Fibroblast of peridontal ligament (primary cell): ENCODE measurements around the gene CALCA.
A peak's percentile ranks its signal among the peaks of the same experiment; 100 is the strongest.
"Not testable (repeated sequence)": the region's sequence is repeated elsewhere in the genome, so short reads cannot be mapped to it uniquely, and the experiment has no call there.

Source experiments
- DNase-seq: peaks from one replicate; pipeline ENCODE4 v3.0.0-alpha.2; 2010; ENCODE audit errors: extremely low read depth

CALCA gene

GRCh38 chr11:14971865-14972580 lies at the start of gene CALCA:
Gene CALCA, minus strand, starts transcription at chr11:14972351. Its CDS starts 1,159 bp downstream, at chr11:14971192.
- DNase-seq: no peak

GRCh38 chr11:15016200-15016599 lies 44.0 kb upstream of the CALCA start:
- DNase-seq: no peak

GRCh38 chr11:15011776-15012345 lies 39.7 kb upstream of the CALCA start:
- no peak for DNase-seq

GRCh38 chr11:15010865-15011264 lies 38.7 kb upstream of the CALCA start:
- no peak for DNase-seq

GRCh38 chr11:15006139-15006759 lies 34.1 kb upstream of the CALCA start:
- peak; percentile 23 for DNase-seq

- DNase-seq: not testable (repeated sequence)
Measured at GRCh38 chr11:14988133-14988532, 16.0 kb upstream of the CALCA start.

GRCh38 chr11:14981507-14981906 lies 9.4 kb upstream of the CALCA start:
- DNase-seq: no peak

- peak; percentile 49 for DNase-seq
Measured at GRCh38 chr11:14980854-14981253, 8.7 kb upstream of the CALCA start.

- DNase-seq: no peak
Measured at GRCh38 chr11:14977101-14977880, 5.1 kb upstream of the CALCA start.

- DNase-seq: peak; percentile 2
Measured at GRCh38 chr11:14975252-14975587, 3.1 kb upstream of the CALCA start.

- DNase-seq: peak; percentile 25
Measured at GRCh38 chr11:14974515-14975251, 2.5 kb upstream of the CALCA start.

- peak; percentile 4 for DNase-seq
Measured at GRCh38 chr11:14973621-14974514, 1.7 kb upstream of the CALCA start.

- DNase-seq: no peak
Measured at GRCh38 chr11:14972581-14973495, 687 bp upstream of the CALCA start.

- DNase-seq: no peak
Measured at GRCh38 chr11:14969901-14970323, 2.2 kb downstream of the CALCA start.

- no peak for DNase-seq
Measured at GRCh38 chr11:14967581-14968243, 4.4 kb downstream of the CALCA start.

GRCh38 chr11:14956111-14956510 lies 16.0 kb downstream of the CALCA start:
- DNase-seq: no peak

GRCh38 chr11:14954581-14954980 lies 17.6 kb downstream of the CALCA start:
- no peak for DNase-seq

GRCh38 chr11:14953904-14954303 lies 18.2 kb downstream of the CALCA start:
- DNase-seq: no peak
